D721Med (cell line): ENCODE data around the gene KCNK17.

ENCODE experiments used
- DNase-seq: peaks from one replicate; pipeline ENCODE4 v3.0.0; 2011; ENCODE audit warnings: low spot score; ENCODE audit not compliant: insufficient read length
- FAIRE-seq: peaks from 2 replicates; lab custom pipeline; 2011; peaks lifted over from hg19 to GRCh38; lab: Jason Lieb, UNC
- TF ChIP-seq, protein P1 (sequence below): IDR thresholded peaks from 2 replicates; pipeline ENCODE4 v1.5.1; 2012; ENCODE audit warnings: mild to moderate bottlenecking, control low read depth; ENCODE audit not compliant: insufficient read depth; ENCODE audit errors: missing control alignments

Gene KCNK17

DNA sequence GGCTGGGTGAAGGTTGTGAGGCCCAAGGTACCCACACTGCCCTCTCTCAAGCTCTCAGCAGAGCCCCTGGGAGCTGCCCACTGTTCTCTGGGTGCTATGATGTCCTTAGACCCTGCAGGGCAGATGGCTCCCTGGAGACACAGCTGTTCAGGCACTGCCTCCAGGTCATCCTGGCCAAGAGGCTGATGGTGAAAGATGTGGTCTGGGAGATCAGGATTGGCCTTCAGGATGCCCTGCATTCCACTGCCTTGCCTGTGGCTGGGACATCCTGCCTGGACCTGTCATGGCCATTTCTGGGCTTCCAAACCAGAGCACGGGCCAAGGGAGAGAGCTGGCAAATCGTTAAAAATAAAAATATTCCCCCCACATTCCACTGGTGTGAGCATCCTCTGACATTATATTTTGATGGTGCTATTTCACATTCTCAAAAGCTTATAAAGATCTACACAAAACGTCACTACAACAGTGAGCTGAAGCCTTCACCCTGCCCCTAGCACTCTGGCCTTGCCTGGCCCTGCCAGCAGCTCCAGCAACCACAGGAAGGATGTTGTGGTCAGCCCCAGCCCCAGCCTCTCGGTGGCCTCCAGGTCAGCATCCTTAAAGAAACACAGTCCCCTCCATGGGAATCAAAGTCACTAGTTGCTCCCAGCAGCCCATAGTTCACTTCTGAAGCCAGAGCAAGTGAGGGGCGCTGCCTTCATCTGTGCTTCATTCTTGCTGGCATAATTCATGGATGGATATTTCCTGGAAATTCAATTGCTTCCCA lies 21.7 kb upstream of the KCNK17 start:
- FAIRE-seq = no peak
- DNase-seq = no peak
- TF ChIP-seq, protein P1, sequence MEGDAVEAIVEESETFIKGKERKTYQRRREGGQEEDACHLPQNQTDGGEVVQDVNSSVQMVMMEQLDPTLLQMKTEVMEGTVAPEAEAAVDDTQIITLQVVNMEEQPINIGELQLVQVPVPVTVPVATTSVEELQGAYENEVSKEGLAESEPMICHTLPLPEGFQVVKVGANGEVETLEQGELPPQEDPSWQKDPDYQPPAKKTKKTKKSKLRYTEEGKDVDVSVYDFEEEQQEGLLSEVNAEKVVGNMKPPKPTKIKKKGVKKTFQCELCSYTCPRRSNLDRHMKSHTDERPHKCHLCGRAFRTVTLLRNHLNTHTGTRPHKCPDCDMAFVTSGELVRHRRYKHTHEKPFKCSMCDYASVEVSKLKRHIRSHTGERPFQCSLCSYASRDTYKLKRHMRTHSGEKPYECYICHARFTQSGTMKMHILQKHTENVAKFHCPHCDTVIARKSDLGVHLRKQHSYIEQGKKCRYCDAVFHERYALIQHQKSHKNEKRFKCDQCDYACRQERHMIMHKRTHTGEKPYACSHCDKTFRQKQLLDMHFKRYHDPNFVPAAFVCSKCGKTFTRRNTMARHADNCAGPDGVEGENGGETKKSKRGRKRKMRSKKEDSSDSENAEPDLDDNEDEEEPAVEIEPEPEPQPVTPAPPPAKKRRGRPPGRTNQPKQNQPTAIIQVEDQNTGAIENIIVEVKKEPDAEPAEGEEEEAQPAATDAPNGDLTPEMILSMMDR = no peak

- no peak for DNase-seq
- FAIRE-seq = no peak
Observed at GRCh38 chr6:39333644-39334438, 19.6 kb upstream of the KCNK17 start.

GRCh38 chr6:39330476-39330875 lies 16.3 kb upstream of the KCNK17 start:
- TF ChIP-seq, protein P1 = no peak
- FAIRE-seq (no peak), DNase-seq (no peak)

More at GRCh38 chr6:39333644-39334438, 19.6 kb upstream of the KCNK17 start:
- TF ChIP-seq, protein P1 = no peak

DNA sequence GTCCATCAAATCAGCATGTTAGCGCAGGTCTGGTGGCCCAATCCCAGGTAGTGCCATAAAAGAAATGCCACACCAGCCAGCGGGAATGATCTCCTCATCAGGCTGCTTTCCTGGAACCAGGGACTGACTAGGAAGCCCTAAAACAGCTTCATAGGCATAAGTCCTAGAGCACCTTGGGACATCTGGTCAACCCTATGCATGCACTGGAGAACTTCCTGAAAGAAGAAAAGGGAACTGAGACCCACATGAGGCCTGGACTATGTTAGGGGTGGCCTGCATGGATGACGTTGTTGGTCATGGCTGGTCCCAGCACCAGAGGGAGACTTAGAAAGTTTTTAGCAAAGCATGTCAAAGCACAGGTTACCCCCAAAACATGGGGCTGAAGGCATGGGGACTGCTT lies 15.8 kb upstream of the KCNK17 start:
- no peak for DNase-seq
- no peak for FAIRE-seq
- TF ChIP-seq, protein P1 = no peak

GRCh38 chr6:39328066-39328465 lies 13.8 kb upstream of the KCNK17 start:
- DNase-seq = no peak
- TF ChIP-seq, protein P1 = no peak
- FAIRE-seq = no peak

GRCh38 chr6:39327507-39327906 lies 13.3 kb upstream of the KCNK17 start:
- DNase-seq (no peak), FAIRE-seq (no peak)
- TF ChIP-seq, protein P1 = no peak

- DNase-seq (no peak), FAIRE-seq (no peak)
Observed at GRCh38 chr6:39322306-39322850, 8.2 kb upstream of the KCNK17 start, which contains the start of gene KCNK16. KCNK16 (minus strand) TSS chr6:39322702; CDS start chr6:39322540, 162 bp downstream.

More at GRCh38 chr6:39322306-39322850, 8.2 kb upstream of the KCNK17 start, which contains the start of gene KCNK16:
- TF ChIP-seq, protein P1 = no peak
